ENCODE measurements around the gene LAMA2.

DNA sequence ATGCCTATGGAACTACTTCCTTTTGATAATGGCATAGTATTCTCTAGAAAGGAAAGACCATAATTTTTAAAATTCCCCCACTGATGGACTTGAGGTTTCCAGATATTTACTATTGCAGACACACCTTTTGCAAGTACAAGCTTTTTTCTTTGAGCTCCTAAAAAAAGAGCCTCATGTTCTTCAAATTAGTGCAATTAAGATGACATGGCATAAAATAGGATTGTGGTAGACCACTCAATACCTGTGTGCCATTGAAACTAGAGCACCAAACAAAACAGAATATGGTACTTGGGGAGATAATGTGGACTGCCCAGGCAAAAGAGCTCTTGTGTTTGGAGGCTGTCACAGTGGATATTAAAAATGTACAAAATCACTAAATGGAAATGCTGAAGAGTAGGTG lies 19.0 kb upstream of the LAMA2 start:
- no peak for TF ChIP-seq POLR2AphosphoS5 (IDR thresholded peaks at IDR 0.05)
- TF ChIP-seq POLR2A (IDR thresholded peaks at IDR 0.05; ENCODE audit: low read depth) = no peak
- TF ChIP-seq, protein P1, sequence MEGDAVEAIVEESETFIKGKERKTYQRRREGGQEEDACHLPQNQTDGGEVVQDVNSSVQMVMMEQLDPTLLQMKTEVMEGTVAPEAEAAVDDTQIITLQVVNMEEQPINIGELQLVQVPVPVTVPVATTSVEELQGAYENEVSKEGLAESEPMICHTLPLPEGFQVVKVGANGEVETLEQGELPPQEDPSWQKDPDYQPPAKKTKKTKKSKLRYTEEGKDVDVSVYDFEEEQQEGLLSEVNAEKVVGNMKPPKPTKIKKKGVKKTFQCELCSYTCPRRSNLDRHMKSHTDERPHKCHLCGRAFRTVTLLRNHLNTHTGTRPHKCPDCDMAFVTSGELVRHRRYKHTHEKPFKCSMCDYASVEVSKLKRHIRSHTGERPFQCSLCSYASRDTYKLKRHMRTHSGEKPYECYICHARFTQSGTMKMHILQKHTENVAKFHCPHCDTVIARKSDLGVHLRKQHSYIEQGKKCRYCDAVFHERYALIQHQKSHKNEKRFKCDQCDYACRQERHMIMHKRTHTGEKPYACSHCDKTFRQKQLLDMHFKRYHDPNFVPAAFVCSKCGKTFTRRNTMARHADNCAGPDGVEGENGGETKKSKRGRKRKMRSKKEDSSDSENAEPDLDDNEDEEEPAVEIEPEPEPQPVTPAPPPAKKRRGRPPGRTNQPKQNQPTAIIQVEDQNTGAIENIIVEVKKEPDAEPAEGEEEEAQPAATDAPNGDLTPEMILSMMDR (IDR thresholded peaks at IDR 0.05) = no peak
